Esophagus (tissue), 2 donors: Measurements from ENCODE around the gene TRMT6. TPM values are rescaled to one million over a fixed set of nuclear protein-coding genes. Genes with fewer than 3 reads are reported as not detected.

Experiments
- H3K27ac ChIP-seq, 2 donors: one replicate each; pipeline ENCODE4 v1.5.1; 2013; ENCODE audit warnings: low read depth in 2 of 2, mild to moderate bottlenecking in 2 of 2, inconsistent platforms in 1 of 2, low read length in 1 of 2, moderate library complexity in 1 of 2
- H3K27me3 ChIP-seq, 2 donors: one replicate each; pipeline ENCODE4 v1.6.1; 2013; ENCODE audit warnings: low read length in 2 of 2, control low read depth in 1 of 2, mild to moderate bottlenecking in 1 of 2; ENCODE audit not compliant: insufficient read depth in 2 of 2, control insufficient read depth in 1 of 2
- H3K36me3 ChIP-seq, 2 donors: one replicate each; pipeline ENCODE4 v1.6.1; 2013; ENCODE audit warnings: low read length in 1 of 2; ENCODE audit not compliant: control insufficient read depth in 2 of 2, insufficient read depth in 2 of 2
- H3K4me1 ChIP-seq, 2 donors: one replicate each; pipeline ENCODE4 v1.6.1; 2013; ENCODE audit warnings: low read length in 1 of 2; ENCODE audit not compliant: control insufficient read depth in 2 of 2, insufficient read depth in 2 of 2
- H3K4me3 ChIP-seq, 2 donors: one replicate each; pipeline ENCODE4 v1.5.1; 2013; ENCODE audit warnings: low read length in 2 of 2, mild to moderate bottlenecking in 2 of 2, low read depth in 1 of 2, moderate library complexity in 1 of 2
- H3K9me3 ChIP-seq, 2 donors: one replicate each; pipeline ENCODE4 v1.6.1; 2013; ENCODE audit warnings: mild to moderate bottlenecking in 2 of 2, low read depth in 1 of 2, low read length in 1 of 2, moderate library complexity in 1 of 2; ENCODE audit not compliant: control insufficient read depth in 2 of 2, insufficient read depth in 1 of 2
- WGBS, 2 donors: extraction: QIAGEN DNeasy Blood & Tissue Kit; methylation state at CpG; one replicate each; pipeline ENCODE4 v1.1.7; 2013; 5-methylcytosine and 5-hydroxymethylcytosine counted together
- polyA plus RNA-seq, 2 donors: library from polyadenylated mRNA; stranded (reverse); fragments of 200-250 nt; gene quantifications; one replicate each; pipeline ENCODE4 v1.2.3, GENCODE V29; 2013
- donor health status: healthy with polysubstance abuse.
- donor health status: Bipolar disorder and iron deficiency.

Gene TRMT6
- polyA plus RNA-seq, 2 donors: 6.6 to 10.7 TPM

GRCh38 chr20:5887386-5887785, 62.9 kb downstream of the TRMT6 start:
- Histone ChIP-seq H3K36me3 (no peaks in the 10 kb centered on the region), H3K27ac (no peak overlapping the region), H3K9me3 (no peaks in the 10 kb centered on the region), H3K4me1 (no peaks in the 10 kb centered on the region), H3K4me3 (no peak overlapping the region), H3K27me3 (no peaks in the 10 kb centered on the region)
- 57 to 66% methylated on average over 5 of the region's 5 CpGs for WGBS, 2 donors

Other genes with a start within 250 kb of the TRMT6 start
- 1 to 10 TPM; 3.4 to 4.9 TPM for gene SHLD1, start 200.1 kb downstream of the TRMT6 start, polyA plus RNA-seq
- gene CHGB, start 39.0 kb downstream of the TRMT6 start, polyA plus RNA-seq: under 1 TPM; 0.08 TPM
- 1 to 10 TPM; 2.5 to 2.9 TPM for gene MCM8, start 119 bp upstream of the TRMT6 start, polyA plus RNA-seq
- 10 to 100 TPM; 22.4 to 30.4 TPM for gene CRLS1, start 55.6 kb upstream of the TRMT6 start, polyA plus RNA-seq
- under 1 TPM in 1 of 2 donors, not detected in 1; 0.02 TPM for gene LRRN4, start 103.5 kb upstream of the TRMT6 start, polyA plus RNA-seq
- gene FERMT1, start 172.5 kb upstream of the TRMT6 start, polyA plus RNA-seq: 10 to 100 TPM; 10.9 to 14.0 TPM